CD14-positive monocyte (primary cell): Measurements from ENCODE around the gene SMARCB1. TPM values are rescaled to one million over a fixed set of nuclear protein-coding genes. Genes with fewer than 3 reads are reported as not detected.
A peak's percentile ranks its signal among the peaks of the same experiment; 100 is the strongest.

Source experiments
- DNase-seq, 3 donors: peaks; one replicate each; pipeline ENCODE4 v3.0.0-alpha.2; 2011 to 2022
- H2AFZ ChIP-seq: 2 replicates; pipeline ENCODE4 v1.6.0; 2012; ENCODE audit warnings: mild to moderate bottlenecking, low read depth, low read length, inconsistent platforms; ENCODE audit not compliant: insufficient read depth, poor library complexity, severe bottlenecking
- H3K27ac ChIP-seq, 2 donors: 1 replicate in 1 of 2; 2 replicates in 1 of 2; pipeline ENCODE4 v1.5.1; 2012 to 2013; ENCODE audit warnings: low read length in 2 of 2, control low read depth in 1 of 2, inconsistent platforms in 1 of 2, low read depth in 1 of 2, mild to moderate bottlenecking in 1 of 2
- H3K27me3 ChIP-seq, 2 donors: one replicate each; pipeline versions ENCODE4 v1.6.0 to v1.6.1; 2011 to 2013; ENCODE audit warnings: low read length in 2 of 2; ENCODE audit not compliant: control insufficient read depth in 2 of 2, insufficient read depth in 2 of 2
- H3K36me3 ChIP-seq, 2 donors: replicated peaks in 1 of 2; 1 replicate in 1 of 2; 2 replicates in 1 of 2; pipeline versions ENCODE4 v1.5.1 to v1.6.1; 2012 to 2013; ENCODE audit warnings: low read length in 2 of 2, control low read depth in 1 of 2, inconsistent platforms in 1 of 2, mild to moderate bottlenecking in 1 of 2; ENCODE audit not compliant: insufficient read depth in 2 of 2, control insufficient read depth in 1 of 2
- H3K4me1 ChIP-seq, 2 donors: 1 replicate in 1 of 2; 2 replicates in 1 of 2; pipeline versions ENCODE4 v1.5.1 to v1.6.1; 2012 to 2013; ENCODE audit warnings: low read length in 2 of 2, control low read depth in 1 of 2, inconsistent platforms in 1 of 2, mild to moderate bottlenecking in 1 of 2, moderate library complexity in 1 of 2; ENCODE audit not compliant: insufficient read depth in 2 of 2, control insufficient read depth in 1 of 2
- H3K4me2 ChIP-seq: replicated peaks from 2 replicates; pipeline ENCODE3; 2012; ENCODE audit warnings: low read length, moderate library complexity, mild to moderate bottlenecking; ENCODE audit not compliant: poor library complexity, severe bottlenecking; ENCODE audit errors: extremely low read depth
- H3K4me3 ChIP-seq, 3 experiments: fragments of 200-600 bp in 1 of 3; sonication (generic) in 1 of 3; replicated peaks in 1 of 3; 1 replicate in 2 of 3; 2 replicates in 1 of 3; pipeline ENCODE4 v1.5.1; 2011 to 2013; ENCODE audit warnings: low read length in 3 of 3, mild to moderate bottlenecking in 3 of 3, control low read depth in 2 of 3, low read depth in 2 of 3, inconsistent platforms in 1 of 3, moderate library complexity in 1 of 3
- H3K79me2 ChIP-seq: 2 replicates; pipeline ENCODE4 v1.6.0; 2012; ENCODE audit warnings: mild to moderate bottlenecking, control low read depth, inconsistent platforms, low read length, moderate library complexity; ENCODE audit not compliant: insufficient read depth
- H3K9ac ChIP-seq: 2 replicates; pipeline ENCODE4 v1.6.0; 2017; ENCODE audit warnings: low read length, mild to moderate bottlenecking; ENCODE audit not compliant: insufficient read depth, poor library complexity, severe bottlenecking
- H3K9me3 ChIP-seq, 2 donors: replicated peaks in 1 of 2; 1 replicate in 1 of 2; 2 replicates in 1 of 2; pipeline versions ENCODE4 v1.5.1 to v1.6.1; 2012 to 2013; ENCODE audit warnings: low read length in 2 of 2, control low read depth in 1 of 2; ENCODE audit not compliant: control insufficient read depth in 1 of 2, insufficient read depth in 1 of 2
- H4K20me1 ChIP-seq: 2 replicates; pipeline ENCODE4 v1.6.0; 2012; ENCODE audit warnings: mild to moderate bottlenecking, low read length, control low read depth, moderate library complexity; ENCODE audit not compliant: insufficient read depth
- H3K27ac Mint-ChIP-seq, 7 donors: one replicate each; pipeline ENCODE4 v1.8.0; 2020; ENCODE audit warnings: mild to moderate bottlenecking in 7 of 7, mixed read lengths in 7 of 7, moderate library complexity in 6 of 7, inconsistent platforms in 2 of 7
- H3K27me3 Mint-ChIP-seq, 3 donors: one replicate each; pipeline ENCODE4 v1.8.0; 2021 to 2022; ENCODE audit warnings: low read depth in 3 of 3, mild to moderate bottlenecking in 3 of 3, mixed read lengths in 3 of 3, moderate library complexity in 3 of 3, inconsistent platforms in 1 of 3
- H3K36me3 Mint-ChIP-seq, 2 donors: one replicate each; pipeline ENCODE4 v1.8.0; 2020; ENCODE audit warnings: mixed read lengths in 2 of 2, inconsistent platforms in 1 of 2, mild to moderate bottlenecking in 1 of 2
- H3K4me1 Mint-ChIP-seq: one replicate; pipeline ENCODE4 v1.8.0; 2020; ENCODE audit warnings: mild to moderate bottlenecking, mixed read lengths
- H3K4me3 Mint-ChIP-seq, 2 donors: one replicate each; pipeline ENCODE4 v1.8.0; 2020; ENCODE audit warnings: mild to moderate bottlenecking in 2 of 2, mixed read lengths in 2 of 2, moderate library complexity in 1 of 2
- H3K9me3 Mint-ChIP-seq, 7 donors: one replicate each; pipeline ENCODE4 v1.8.0; 2020 to 2022; ENCODE audit warnings: mixed read lengths in 7 of 7, mild to moderate bottlenecking in 6 of 7, moderate library complexity in 6 of 7, inconsistent platforms in 2 of 7
- WGBS: methylation state at CpG from one replicate; pipeline ENCODE4 v1.1.5; 2013; ENCODE audit warnings: missing lambda C conversion rate; ENCODE audit not compliant: insufficient coverage; 5-methylcytosine and 5-hydroxymethylcytosine counted together
- intact Hi-C, 2 donors: fragments of 100-400 bp; cut with micrococcal nuclease; formaldehyde crosslinking; loops; one replicate each; pipeline versions ENCODE4 v1.15.0 to v1.15.1; 2023
- polyA plus RNA-seq, 3 donors: library from polyadenylated mRNA; depleted of rRNA in 1 of 3; unstranded in 2 of 3; stranded (reverse) in 1 of 3; fragments of 300-500 nt in 2 of 3; fragments of >200 nt in 1 of 3; fragmentation: Illumina TruSeq in 2 of 3; gene quantifications; 1 replicate in 2 of 3; 2 replicates in 1 of 3; pipeline ENCODE4 v1.2.3, GENCODE V29; 2012 to 2021
- TF ChIP-seq, protein P1 (sequence below): fragments of 200-600 bp; IDR thresholded peaks from one replicate; pipeline ENCODE4 v1.8.0; 2022; ENCODE audit warnings: antibody characterized with exemption, mild to moderate bottlenecking

The SMARCB1 gene
- polyA plus RNA-seq, 3 donors: 30.3 to 71.8 (median 31.5) TPM

DNA sequence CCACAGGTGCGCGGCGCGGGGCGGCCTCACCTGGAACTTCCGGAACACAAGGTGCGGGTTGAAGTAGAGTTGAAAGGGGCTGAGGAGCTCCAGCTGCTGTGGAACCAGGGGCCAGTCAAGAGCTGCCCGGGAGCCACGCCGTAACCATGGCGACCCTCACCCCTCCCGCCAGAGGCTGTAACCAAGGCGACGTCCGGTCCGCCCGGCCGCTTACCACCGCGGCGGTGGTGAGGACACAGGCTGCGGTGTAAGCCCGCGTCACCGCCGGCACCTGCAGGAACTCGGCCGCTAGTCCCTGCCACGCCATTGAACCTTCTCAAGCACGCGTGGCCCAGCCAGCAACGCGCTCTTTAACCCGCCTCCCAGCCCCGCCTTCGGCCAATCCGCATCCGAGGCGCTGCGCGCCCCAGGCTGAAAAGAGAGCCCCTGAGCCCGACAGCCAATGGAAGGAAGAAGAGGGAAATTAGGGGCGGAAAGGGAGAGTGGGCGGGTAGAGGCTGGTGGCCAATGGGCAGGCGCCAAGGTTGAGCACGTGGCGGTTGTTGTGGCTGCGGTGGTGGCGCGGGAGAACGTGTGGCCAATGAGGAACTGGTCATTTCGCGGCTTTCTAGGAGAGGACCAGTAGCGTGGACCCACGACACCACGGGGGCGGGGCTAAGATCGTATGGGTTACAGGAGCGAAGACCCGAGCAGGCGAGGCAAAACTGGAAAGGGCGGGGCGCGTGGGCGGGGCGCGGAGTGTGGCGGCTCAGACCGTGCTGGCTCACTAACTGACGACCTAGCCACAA, 52.1 kb downstream of the SMARCB1 start, which contains the start of gene DERL3:
DERL3 (minus strand) TSS at position 326 of the 788 bp plus-strand sequence; CDS start at position 307, 19 bp downstream.
- H3K4me3 Mint-ChIP-seq: peak within 1 kb of the TSS; percentile 83 to 88
- peak within 1 kb of the TSS in 1 of 2 donors; percentile 53 for H3K27ac ChIP-seq

DNA sequence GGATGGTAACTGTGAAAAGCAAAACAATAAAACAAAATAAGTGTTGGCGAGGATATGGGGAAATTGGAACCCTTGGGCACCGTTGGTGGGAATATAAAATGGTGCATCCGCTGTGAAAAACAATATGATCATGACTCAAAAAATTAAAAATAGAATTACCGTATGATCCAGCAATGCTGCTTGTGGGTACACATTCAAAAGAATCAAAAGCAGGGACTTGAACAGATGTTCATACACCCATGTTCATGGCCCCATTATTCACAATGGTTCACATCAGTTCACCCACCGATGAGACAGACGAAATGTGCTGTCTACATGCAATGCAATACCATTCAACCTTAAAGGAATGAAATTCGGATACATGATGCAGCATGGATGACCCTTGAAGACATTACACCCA, 53.3 kb downstream of the SMARCB1 start:
- H3K4me1 Mint-ChIP-seq: peaks cover 27% of the 10 kb centered on the region
- Histone ChIP-seq H4K20me1 (peaks cover 4% of the 10 kb centered on the region), H3K79me2 (no peaks in the 10 kb centered on the region), H3K4me2 (no peak overlapping the region), H3K4me3 (peak overlapping the region in 1 of 3 experiments; percentile 58), H3K36me3 (peaks cover 14 to 18% of the 10 kb centered on the region in 2 donors), H2AFZ (no peak overlapping the region), H3K4me1 (peaks cover 25% of the 10 kb centered on the region in 2 donors), H3K27ac (no peak overlapping the region), H3K27me3 (no peaks in the 10 kb centered on the region), H3K9me3 (no peaks in the 10 kb centered on the region), H3K9ac (no peak overlapping the region)
- intact Hi-C loops: no loop called here
- TF ChIP-seq, protein P1, sequence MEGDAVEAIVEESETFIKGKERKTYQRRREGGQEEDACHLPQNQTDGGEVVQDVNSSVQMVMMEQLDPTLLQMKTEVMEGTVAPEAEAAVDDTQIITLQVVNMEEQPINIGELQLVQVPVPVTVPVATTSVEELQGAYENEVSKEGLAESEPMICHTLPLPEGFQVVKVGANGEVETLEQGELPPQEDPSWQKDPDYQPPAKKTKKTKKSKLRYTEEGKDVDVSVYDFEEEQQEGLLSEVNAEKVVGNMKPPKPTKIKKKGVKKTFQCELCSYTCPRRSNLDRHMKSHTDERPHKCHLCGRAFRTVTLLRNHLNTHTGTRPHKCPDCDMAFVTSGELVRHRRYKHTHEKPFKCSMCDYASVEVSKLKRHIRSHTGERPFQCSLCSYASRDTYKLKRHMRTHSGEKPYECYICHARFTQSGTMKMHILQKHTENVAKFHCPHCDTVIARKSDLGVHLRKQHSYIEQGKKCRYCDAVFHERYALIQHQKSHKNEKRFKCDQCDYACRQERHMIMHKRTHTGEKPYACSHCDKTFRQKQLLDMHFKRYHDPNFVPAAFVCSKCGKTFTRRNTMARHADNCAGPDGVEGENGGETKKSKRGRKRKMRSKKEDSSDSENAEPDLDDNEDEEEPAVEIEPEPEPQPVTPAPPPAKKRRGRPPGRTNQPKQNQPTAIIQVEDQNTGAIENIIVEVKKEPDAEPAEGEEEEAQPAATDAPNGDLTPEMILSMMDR: no peak
- peak overlapping the region in 1 of 2 donors; percentile 35 for H3K4me3 Mint-ChIP-seq
- no peaks in the 10 kb centered on the region for H3K9me3 Mint-ChIP-seq
- no peak for DNase-seq
- H3K27me3 Mint-ChIP-seq: peaks cover 3 to 8% (median 4%) of the 10 kb centered on the region in 3 donors
- peaks cover 13 to 18% of the 10 kb centered on the region in 2 donors for H3K36me3 Mint-ChIP-seq
- WGBS: 88% methylated on average over 3 of the region's 7 CpGs
- peak overlapping the region in 1 of 7 donors; percentile 71 for H3K27ac Mint-ChIP-seq

More for the DNA sequence above, 52.1 kb downstream of the SMARCB1 start, which contains the start of gene DERL3:
- peak within 1 kb of the TSS; percentile 36 to 73 (median 49) for H3K4me3 ChIP-seq
- no peaks in the 10 kb centered on the region for H3K9me3 ChIP-seq
- H4K20me1 ChIP-seq: peaks cover 4% of the 10 kb centered on the region
- peaks cover 16 to 17% of the 10 kb centered on the region in 2 donors for H3K4me1 ChIP-seq
- H3K36me3 Mint-ChIP-seq: peaks cover 18 to 29% of the 10 kb centered on the region in 2 donors
- H3K27me3 ChIP-seq: no peaks in the 10 kb centered on the region
- no peaks in the 10 kb centered on the region for H3K79me2 ChIP-seq
- peak within 1 kb of the TSS; percentile 57 for H3K9ac ChIP-seq
- peak within 1 kb of the TSS; percentile 72 to 94 (median 85) for H3K27ac Mint-ChIP-seq
- H3K4me1 Mint-ChIP-seq: peaks cover 20% of the 10 kb centered on the region
- peak within 1 kb of the TSS; percentile 69 for H3K4me2 ChIP-seq
- intact Hi-C loops: loop anchor here (2.0 to 5.0 kb wide), 2 partner anchors 52 to 122 kb away; partner anchors contain the start of gene SMARCB1 (in 2 of the 2)
- TF ChIP-seq, protein P1: no peak
- peaks cover 22 to 27% of the 10 kb centered on the region in 2 donors for H3K36me3 ChIP-seq
- WGBS: under 1% methylated on average over 69 of the region's 70 CpGs
- H3K9me3 Mint-ChIP-seq: no peaks in the 10 kb centered on the region
- H2AFZ ChIP-seq: peak within 1 kb of the TSS; percentile 58
- H3K27me3 Mint-ChIP-seq: peaks cover 3 to 8% (median 4%) of the 10 kb centered on the region in 3 donors
- peak; percentile 99 to 100 (median 100) for DNase-seq
